Liver (tissue), 9 donors: ENCODE results near the gene SUPT4H1. TPM values are rescaled to one million over a fixed set of nuclear protein-coding genes. Genes with fewer than 3 reads are reported as not detected.

Source experiments
- DNase-seq: peaks from one replicate; pipeline ENCODE4 v3.0.0-alpha.2; 2017; ENCODE audit warnings: low spot score
- H3K27ac ChIP-seq, 2 donors: one replicate each; pipeline ENCODE4 v1.7.0; 2013; ENCODE audit warnings: inconsistent platforms in 2 of 2, low read length in 2 of 2, control low read depth in 1 of 2, low read depth in 1 of 2, mild to moderate bottlenecking in 1 of 2
- H3K27me3 ChIP-seq, 4 donors: one replicate each; pipeline versions ENCODE4 v1.6.1 to v1.7.0; 2013; ENCODE audit warnings: low read length in 3 of 4, inconsistent platforms in 1 of 4, mild to moderate bottlenecking in 1 of 4, moderate library complexity in 1 of 4; ENCODE audit not compliant: control insufficient read depth in 4 of 4, insufficient read depth in 4 of 4
- H3K36me3 ChIP-seq, 4 donors: one replicate each; pipeline versions ENCODE4 v1.6.1 to v1.7.0; 2013; ENCODE audit warnings: low read length in 3 of 4, mild to moderate bottlenecking in 3 of 4, low read depth in 1 of 4, moderate library complexity in 1 of 4; ENCODE audit not compliant: control insufficient read depth in 4 of 4, insufficient read depth in 3 of 4
- H3K4me1 ChIP-seq, 4 donors: one replicate each; pipeline versions ENCODE4 v1.6.1 to v1.7.0; 2013; ENCODE audit warnings: low read length in 3 of 4, mild to moderate bottlenecking in 3 of 4, moderate library complexity in 1 of 4; ENCODE audit not compliant: control insufficient read depth in 4 of 4, insufficient read depth in 4 of 4
- H3K4me3 ChIP-seq, 3 donors: one replicate each; pipeline versions ENCODE4 v1.6.1 to v1.7.0; 2013; ENCODE audit warnings: low read length in 3 of 3, control low read depth in 1 of 3, low read depth in 1 of 3, mild to moderate bottlenecking in 1 of 3
- H3K9ac ChIP-seq, 2 donors: one replicate each; pipeline ENCODE4 v1.7.0; 2013; ENCODE audit warnings: low read length in 2 of 2, mild to moderate bottlenecking in 2 of 2, moderate library complexity in 2 of 2, control low read depth in 1 of 2, low read depth in 1 of 2
- H3K9me3 ChIP-seq, 4 donors: one replicate each; pipeline versions ENCODE4 v1.6.1 to v1.7.0; 2013; ENCODE audit warnings: low read length in 3 of 4; ENCODE audit not compliant: control insufficient read depth in 4 of 4
- CTCF ChIP-seq: fragments of 150-350 bp; IDR thresholded peaks from 2 replicates; pipeline ENCODE4 v1.5.1; 2017; ENCODE audit warnings: improper control_type of control experiment, low read depth, low read length; ENCODE audit not compliant: missing input control
- EGR1 ChIP-seq, 2 donors: IDR thresholded peaks; 2 replicates each; pipeline ENCODE4 v1.6.1; 2016 to 2018; ENCODE audit warnings: antibody characterized with exemption in 2 of 2, low read depth in 2 of 2
- FOXA1 ChIP-seq: IDR thresholded peaks from 2 replicates; pipeline ENCODE4 v1.6.1; 2016; ENCODE audit warnings: antibody characterized with exemption
- FOXA2 ChIP-seq: IDR thresholded peaks from 2 replicates; pipeline ENCODE4 v1.6.1; 2016; ENCODE audit warnings: antibody characterized with exemption
- GABPA ChIP-seq, 2 donors: IDR thresholded peaks in 1 of 2; conservative IDR thresholded peaks in 1 of 2; 2 replicates each; pipeline ENCODE4 v1.6.1; 2016; ENCODE audit warnings: antibody characterized with exemption in 2 of 2, mild to moderate bottlenecking in 1 of 2, moderate library complexity in 1 of 2
- HNF4A ChIP-seq, 2 donors: conservative IDR thresholded peaks; 2 replicates each; pipeline ENCODE4 v1.6.1; 2016; ENCODE audit warnings: antibody characterized with exemption in 2 of 2, mild to moderate bottlenecking in 2 of 2
- HNF4G ChIP-seq: IDR thresholded peaks from 2 replicates; pipeline ENCODE4 v1.6.1; 2016; ENCODE audit warnings: antibody characterized with exemption
- JUND ChIP-seq, 2 donors: IDR thresholded peaks; 2 replicates each; pipeline ENCODE4 v1.6.1; 2016; ENCODE audit warnings: antibody characterized with exemption in 2 of 2
- NR2F2 ChIP-seq: IDR thresholded peaks from 2 replicates; pipeline ENCODE4 v1.6.1; 2016; ENCODE audit warnings: antibody characterized with exemption
- RAD21 ChIP-seq, 2 donors: IDR thresholded peaks; 2 replicates each; pipeline ENCODE4 v1.6.1; 2016; ENCODE audit warnings: antibody characterized with exemption in 2 of 2, mild to moderate bottlenecking in 2 of 2
- RXRA ChIP-seq, 2 donors: IDR thresholded peaks; 2 replicates each; pipeline ENCODE4 v1.6.1; 2017 to 2018; ENCODE audit warnings: antibody characterized with exemption in 2 of 2, mild to moderate bottlenecking in 1 of 2
- SP1 ChIP-seq: IDR thresholded peaks from 2 replicates; pipeline ENCODE4 v1.6.1; 2018; ENCODE audit warnings: antibody characterized with exemption, mild to moderate bottlenecking
- TAF1 ChIP-seq: conservative IDR thresholded peaks from 2 replicates; pipeline ENCODE4 v1.6.1; 2016; ENCODE audit warnings: antibody characterized with exemption, mild to moderate bottlenecking
- YY1 ChIP-seq: IDR thresholded peaks from 2 replicates; pipeline ENCODE4 v1.6.1; 2016; ENCODE audit warnings: antibody characterized with exemption, mild to moderate bottlenecking
- WGBS: extraction: QIAGEN DNeasy Blood & Tissue Kit; methylation state at CpG from one replicate; pipeline ENCODE4 v1.1.7; 2013; 5-methylcytosine and 5-hydroxymethylcytosine counted together
- polyA plus RNA-seq, 2 donors: library from polyadenylated mRNA; stranded (reverse) in 1 of 2; unstranded in 1 of 2; fragments of 200-250 nt in 1 of 2; fragments of >200 nt in 1 of 2; fragmentation: Nextera tagmentation in 1 of 2; extraction: Ambion mirVana in 1 of 2; gene quantifications; one replicate each; pipeline versions ENCODE4 v1.2.1 to v1.2.3, GENCODE V29; 2013 to 2015
- total RNA-seq, 2 donors: library from RNA; depleted of rRNA; stranded (reverse); fragments of >200 nt; gene quantifications; one replicate each; pipeline ENCODE4 v1.2.3, GENCODE V29; 2014
- TF ChIP-seq, protein P1 (sequence below): IDR thresholded peaks from 2 replicates; pipeline ENCODE4 v1.6.1; 2016; ENCODE audit warnings: antibody characterized with exemption
- TF ChIP-seq, protein P2 (sequence below): IDR thresholded peaks from 2 replicates; pipeline ENCODE4 v1.6.1; 2016; ENCODE audit warnings: antibody characterized with exemption, mild to moderate bottlenecking
- TF ChIP-seq, protein P3 (sequence below): IDR thresholded peaks from 2 replicates; pipeline ENCODE4 v1.6.1; 2016; ENCODE audit warnings: antibody characterized with exemption
- TF ChIP-seq, protein P4 (sequence below): IDR thresholded peaks from 2 replicates; pipeline ENCODE4 v1.6.1; 2016; ENCODE audit warnings: antibody characterized with exemption
- donor health status: healthy.
- donor health status: healthy.
- donor health status: healthy.
- donor health status: healthy.
- donor health status: healthy.

The SUPT4H1 gene
- total and polyA plus RNA-seq, 4 donors, result 23.3 to 59.1 (median 40.4) TPM

DNA sequence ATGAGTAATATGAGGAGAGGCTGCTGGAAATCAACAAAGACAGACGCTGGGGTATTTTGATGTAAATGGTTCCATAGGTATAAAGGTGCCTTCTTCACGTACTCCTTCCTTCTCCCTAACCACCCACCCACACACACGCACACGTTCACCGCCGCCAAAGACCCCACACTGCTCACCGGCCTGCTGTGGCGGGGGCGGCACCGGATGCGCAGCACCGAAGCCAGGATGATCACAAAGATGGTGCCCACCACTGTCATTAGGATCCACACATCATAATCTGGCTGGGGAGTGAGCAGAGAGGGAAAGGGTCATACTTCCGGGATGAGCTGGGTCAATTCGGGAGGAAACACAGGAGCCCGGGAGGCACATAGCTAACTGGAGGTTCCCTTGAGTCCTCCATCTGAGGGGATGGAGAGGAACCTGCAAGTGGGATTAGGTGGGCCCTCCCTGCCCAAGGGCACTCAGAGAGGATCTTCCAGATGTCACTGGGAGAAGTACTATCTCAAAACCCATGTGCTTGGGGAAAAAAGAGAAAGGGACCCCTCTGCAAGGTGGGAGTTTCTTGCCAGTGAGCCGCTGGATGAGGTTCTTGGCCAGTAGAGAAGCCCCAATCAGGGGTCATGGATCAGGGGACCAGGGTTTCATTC lies 10.5 kb upstream of the SUPT4H1 start:
- DNase-seq, result no peak
- no peaks in the 10 kb centered on the region for H3K9me3 ChIP-seq
- H3K27me3 ChIP-seq, result no peaks in the 10 kb centered on the region
- no peak overlapping the region for H3K27ac ChIP-seq
- WGBS, result 96% methylated on average over 16 of the region's 16 CpGs
- peaks cover 3 to 28% (median 20%) of the 10 kb centered on the region in 4 donors for H3K4me1 ChIP-seq
- H3K36me3 ChIP-seq, result peaks cover 8 to 32% (median 20%) of the 10 kb centered on the region in 4 donors
- no peak overlapping the region for H3K4me3 ChIP-seq
- TF ChIP-seq, protein P1, sequence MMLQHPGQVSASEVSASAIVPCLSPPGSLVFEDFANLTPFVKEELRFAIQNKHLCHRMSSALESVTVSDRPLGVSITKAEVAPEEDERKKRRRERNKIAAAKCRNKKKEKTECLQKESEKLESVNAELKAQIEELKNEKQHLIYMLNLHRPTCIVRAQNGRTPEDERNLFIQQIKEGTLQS, result no peak
- TF ChIP-seq EGR1 (IDR thresholded peaks at IDR 0.05; ENCODE audit: low read depth in 2 of 2) (no peak), RXRA (IDR thresholded peaks at IDR 0.05) (no peak), HNF4A (conservative IDR thresholded peaks at IDR 0.05) (no peak), FOXA1 (no peak), JUND (IDR thresholded peaks at IDR 0.05) (no peak), GABPA (IDR thresholded peaks at IDR 0.05 in 1 of 2, conservative IDR thresholded peaks at IDR 0.05 in 1 of 2) (no peak), TAF1 (no peak), NR2F2 (no peak), RAD21 (IDR thresholded peaks at IDR 0.05) (no peak), SP1 (no peak), HNF4G (no peak), FOXA2 (no peak)
- TF ChIP-seq, protein P2, sequence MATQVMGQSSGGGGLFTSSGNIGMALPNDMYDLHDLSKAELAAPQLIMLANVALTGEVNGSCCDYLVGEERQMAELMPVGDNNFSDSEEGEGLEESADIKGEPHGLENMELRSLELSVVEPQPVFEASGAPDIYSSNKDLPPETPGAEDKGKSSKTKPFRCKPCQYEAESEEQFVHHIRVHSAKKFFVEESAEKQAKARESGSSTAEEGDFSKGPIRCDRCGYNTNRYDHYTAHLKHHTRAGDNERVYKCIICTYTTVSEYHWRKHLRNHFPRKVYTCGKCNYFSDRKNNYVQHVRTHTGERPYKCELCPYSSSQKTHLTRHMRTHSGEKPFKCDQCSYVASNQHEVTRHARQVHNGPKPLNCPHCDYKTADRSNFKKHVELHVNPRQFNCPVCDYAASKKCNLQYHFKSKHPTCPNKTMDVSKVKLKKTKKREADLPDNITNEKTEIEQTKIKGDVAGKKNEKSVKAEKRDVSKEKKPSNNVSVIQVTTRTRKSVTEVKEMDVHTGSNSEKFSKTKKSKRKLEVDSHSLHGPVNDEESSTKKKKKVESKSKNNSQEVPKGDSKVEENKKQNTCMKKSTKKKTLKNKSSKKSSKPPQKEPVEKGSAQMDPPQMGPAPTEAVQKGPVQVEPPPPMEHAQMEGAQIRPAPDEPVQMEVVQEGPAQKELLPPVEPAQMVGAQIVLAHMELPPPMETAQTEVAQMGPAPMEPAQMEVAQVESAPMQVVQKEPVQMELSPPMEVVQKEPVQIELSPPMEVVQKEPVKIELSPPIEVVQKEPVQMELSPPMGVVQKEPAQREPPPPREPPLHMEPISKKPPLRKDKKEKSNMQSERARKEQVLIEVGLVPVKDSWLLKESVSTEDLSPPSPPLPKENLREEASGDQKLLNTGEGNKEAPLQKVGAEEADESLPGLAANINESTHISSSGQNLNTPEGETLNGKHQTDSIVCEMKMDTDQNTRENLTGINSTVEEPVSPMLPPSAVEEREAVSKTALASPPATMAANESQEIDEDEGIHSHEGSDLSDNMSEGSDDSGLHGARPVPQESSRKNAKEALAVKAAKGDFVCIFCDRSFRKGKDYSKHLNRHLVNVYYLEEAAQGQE, result no peak
- TF ChIP-seq, protein P3, sequence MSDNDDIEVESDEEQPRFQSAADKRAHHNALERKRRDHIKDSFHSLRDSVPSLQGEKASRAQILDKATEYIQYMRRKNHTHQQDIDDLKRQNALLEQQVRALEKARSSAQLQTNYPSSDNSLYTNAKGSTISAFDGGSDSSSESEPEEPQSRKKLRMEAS, result no peak
- H3K9ac ChIP-seq, result no peak overlapping the region

- WGBS, result 74% methylated on average over 5 of the region's 5 CpGs
- no peak overlapping the region for H3K27ac ChIP-seq
Observed at GRCh38 chr17:58360296-58361063, 8.5 kb upstream of the SUPT4H1 start.

More at GRCh38 chr17:58360296-58361063, 8.5 kb upstream of the SUPT4H1 start:
- Histone ChIP-seq H3K9ac (no peak overlapping the region), H3K4me3 (no peak overlapping the region), H3K9me3 (no peaks in the 10 kb centered on the region), H3K27me3 (no peaks in the 10 kb centered on the region), H3K36me3 (peaks cover 8 to 37% (median 30%) of the 10 kb centered on the region in 4 donors), H3K4me1 (peaks cover 3 to 14% (median 8%) of the 10 kb centered on the region in 4 donors)
- TF ChIP-seq EGR1 (IDR thresholded peaks at IDR 0.05; ENCODE audit: low read depth in 2 of 2) (no peak), YY1 (no peak), FOXA1 (no peak), FOXA2 (no peak), GABPA (IDR thresholded peaks at IDR 0.05 in 1 of 2, conservative IDR thresholded peaks at IDR 0.05 in 1 of 2) (no peak), RXRA (IDR thresholded peaks at IDR 0.05) (no peak), CTCF (no peak), NR2F2 (no peak), TAF1 (no peak), HNF4G (no peak), RAD21 (IDR thresholded peaks at IDR 0.05) (no peak)
- TF ChIP-seq, protein P2, result no peak
- TF ChIP-seq, protein P4, sequence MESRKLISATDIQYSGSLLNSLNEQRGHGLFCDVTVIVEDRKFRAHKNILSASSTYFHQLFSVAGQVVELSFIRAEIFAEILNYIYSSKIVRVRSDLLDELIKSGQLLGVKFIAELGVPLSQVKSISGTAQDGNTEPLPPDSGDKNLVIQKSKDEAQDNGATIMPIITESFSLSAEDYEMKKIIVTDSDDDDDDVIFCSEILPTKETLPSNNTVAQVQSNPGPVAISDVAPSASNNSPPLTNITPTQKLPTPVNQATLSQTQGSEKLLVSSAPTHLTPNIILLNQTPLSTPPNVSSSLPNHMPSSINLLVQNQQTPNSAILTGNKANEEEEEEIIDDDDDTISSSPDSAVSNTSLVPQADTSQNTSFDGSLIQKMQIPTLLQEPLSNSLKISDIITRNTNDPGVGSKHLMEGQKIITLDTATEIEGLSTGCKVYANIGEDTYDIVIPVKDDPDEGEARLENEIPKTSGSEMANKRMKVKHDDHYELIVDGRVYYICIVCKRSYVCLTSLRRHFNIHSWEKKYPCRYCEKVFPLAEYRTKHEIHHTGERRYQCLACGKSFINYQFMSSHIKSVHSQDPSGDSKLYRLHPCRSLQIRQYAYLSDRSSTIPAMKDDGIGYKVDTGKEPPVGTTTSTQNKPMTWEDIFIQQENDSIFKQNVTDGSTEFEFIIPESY, result no peak
- TF ChIP-seq, protein P3, result no peak
- no peak for DNase-seq
